Activated CD4-positive, CD25-positive, alpha-beta regulatory T cell treated with anti-CD3 and anti-CD28 coated beads, Interleukin-2, amount 50 U/mL, for 16 hours (primary cell): ENCODE measurements around the gene DYSF.
"Not testable (repeated sequence)": the region's sequence is repeated elsewhere in the genome, so short reads cannot be mapped to it uniquely, and the experiment has no call there.

Source experiments
- DNase-seq: peaks from one replicate; pipeline ENCODE4 v3.0.0-alpha.2; 2020; ENCODE audit warnings: low read depth, low spot score

Gene DYSF

GRCh38 chr2:71646028-71646427, 192.7 kb downstream of the DYSF start:
- DNase-seq, result no peak

- no peak for DNase-seq
These were observed 194.0 kb downstream of the DYSF start for GRCh38 chr2:71647356-71647755.

- no peak for DNase-seq
These were observed 202.1 kb downstream of the DYSF start for GRCh38 chr2:71655498-71655897.

- not testable (repeated sequence) for DNase-seq
These were observed 204.9 kb downstream of the DYSF start for GRCh38 chr2:71658256-71658655.

- DNase-seq, result no peak
These were observed 205.4 kb downstream of the DYSF start for GRCh38 chr2:71658771-71659170.

- no peak for DNase-seq
These were observed 206.6 kb downstream of the DYSF start for GRCh38 chr2:71659868-71660518.

GRCh38 chr2:71661782-71662181, 208.4 kb downstream of the DYSF start:
- DNase-seq, result no peak

GRCh38 chr2:71662665-71663394, 209.5 kb downstream of the DYSF start:
- no peak for DNase-seq

GRCh38 chr2:71664161-71664560, 210.8 kb downstream of the DYSF start:
- DNase-seq, result no peak

GRCh38 chr2:71665168-71666093, 212.1 kb downstream of the DYSF start:
- no peak for DNase-seq

GRCh38 chr2:71666094-71666474, 212.7 kb downstream of the DYSF start:
- DNase-seq, result no peak

- DNase-seq, result no peak
These were observed 214.2 kb downstream of the DYSF start for GRCh38 chr2:71667256-71668182.

GRCh38 chr2:71668326-71669057, 215.1 kb downstream of the DYSF start:
- DNase-seq, result no peak

- DNase-seq, result no peak
These were observed 215.7 kb downstream of the DYSF start for GRCh38 chr2:71669058-71669456.

- DNase-seq, result no peak
These were observed 216.5 kb downstream of the DYSF start for GRCh38 chr2:71669628-71670429.

GRCh38 chr2:71670430-71670795, 217.1 kb downstream of the DYSF start:
- no peak for DNase-seq

- no peak for DNase-seq
These were observed 218.0 kb downstream of the DYSF start for GRCh38 chr2:71671203-71671854.

- no peak for DNase-seq
These were observed 218.8 kb downstream of the DYSF start for GRCh38 chr2:71671895-71672825.
